A172 (cell line): Measurements from ENCODE around the gene LITAFD. TPM values are rescaled to one million over a fixed set of nuclear protein-coding genes. Genes with fewer than 3 reads are reported as not detected.
"Not testable (repeated sequence)": the region's sequence is repeated elsewhere in the genome, so short reads cannot be mapped to it uniquely, and the experiment has no call there.

ENCODE experiments used
- DNase-seq: peaks from one replicate; pipeline ENCODE4 v3.0.0-alpha.2; 2015; ENCODE audit warnings: low spot score
- total RNA-seq: library from RNA; depleted of rRNA; stranded (reverse); fragments of >200 nt; shearing (Covaris generic); gene quantifications from 2 replicates; pipeline ENCODE4 v1.2.3, GENCODE V29; 2014

LITAFD gene
- total RNA-seq, 1 experiment from 2014 or later = not detected

DNA sequence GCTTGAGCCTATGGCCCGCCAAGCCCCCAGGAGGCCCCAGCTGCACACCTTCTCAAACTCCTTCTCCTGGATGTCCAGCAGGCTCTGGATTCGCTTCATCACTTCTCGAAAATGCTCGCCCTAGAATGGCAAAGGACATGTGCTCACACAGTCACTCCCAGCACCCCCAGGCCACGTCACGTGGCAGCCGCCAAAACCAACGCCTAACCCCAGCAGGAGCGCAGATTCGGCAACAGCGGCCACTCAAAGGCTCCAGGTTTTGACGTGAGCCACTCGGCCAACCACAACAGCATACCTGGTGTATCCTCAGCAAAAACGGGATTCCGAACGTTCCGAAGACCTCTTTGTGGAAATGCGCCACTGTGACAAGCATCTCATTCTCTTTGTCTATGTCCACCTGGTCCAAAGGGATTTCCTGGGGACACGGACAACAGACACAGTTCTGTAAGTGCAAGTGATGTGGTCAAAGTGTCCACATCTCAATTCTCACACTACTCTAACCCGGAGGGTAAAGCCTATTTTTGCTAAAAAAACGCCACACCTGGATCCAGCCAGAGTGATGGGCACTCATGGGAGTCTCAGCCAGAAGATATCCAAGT lies 12.7 kb downstream of the LITAFD start:
- no peak for DNase-seq

DNA sequence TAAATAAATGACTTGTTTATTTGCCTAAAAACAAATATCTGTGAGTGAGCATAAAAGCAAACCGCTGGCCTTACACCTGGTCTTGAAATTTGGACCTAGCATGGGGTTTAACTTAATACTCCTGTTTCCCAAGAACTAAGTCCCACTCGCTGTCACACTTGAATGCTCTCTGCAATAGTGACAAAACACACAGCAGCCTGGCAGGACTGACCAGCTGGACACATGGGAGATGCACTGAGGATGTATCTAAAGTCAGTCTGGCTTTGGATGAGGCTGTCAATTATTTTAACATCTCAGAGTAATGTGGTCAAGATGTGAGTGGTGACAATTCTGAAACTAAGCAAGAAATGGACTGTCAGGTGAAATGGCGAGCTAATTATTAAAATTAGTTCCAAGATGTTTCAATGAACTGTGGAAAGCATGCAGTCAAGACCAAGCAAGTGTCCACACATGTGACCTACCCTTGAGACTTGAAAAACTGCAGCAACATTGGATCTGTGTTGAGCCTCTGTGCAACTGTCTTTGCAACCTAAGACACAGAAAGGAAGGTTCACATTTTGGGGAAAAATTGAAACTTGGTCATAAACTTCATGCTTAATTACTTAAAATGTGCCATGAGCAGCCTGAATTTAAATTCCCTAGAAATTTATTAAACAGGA lies 16.6 kb downstream of the LITAFD start:
- no peak for DNase-seq

DNA sequence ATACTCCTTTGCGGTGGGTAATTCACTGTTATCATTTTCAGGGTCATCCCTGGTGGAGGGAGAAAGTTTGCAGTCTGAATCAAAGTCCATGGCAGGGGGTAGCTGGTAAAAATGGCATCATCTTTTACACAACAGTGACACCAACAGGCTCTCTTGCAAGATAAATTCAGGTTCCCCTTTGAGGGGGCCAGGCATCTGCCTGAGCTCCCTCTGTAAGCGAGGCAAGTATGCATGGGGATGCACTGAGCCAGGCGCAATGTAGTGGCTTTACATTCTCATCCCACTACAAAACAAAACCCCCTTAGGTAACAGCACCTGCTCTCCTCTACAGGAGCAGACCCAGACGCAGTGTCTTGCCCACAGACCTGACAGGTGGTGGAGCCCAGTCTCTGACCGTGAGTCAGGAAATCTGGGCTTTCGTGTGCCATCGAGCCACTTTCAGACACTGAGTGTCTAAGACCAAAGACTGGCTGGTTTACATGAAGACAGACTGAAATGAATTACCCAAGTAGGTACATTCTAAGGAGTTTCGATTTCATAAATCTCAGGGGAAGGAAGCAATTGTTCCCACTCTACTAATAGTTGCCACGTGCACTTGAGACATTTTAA lies 17.7 kb downstream of the LITAFD start:
- no peak for DNase-seq

DNA sequence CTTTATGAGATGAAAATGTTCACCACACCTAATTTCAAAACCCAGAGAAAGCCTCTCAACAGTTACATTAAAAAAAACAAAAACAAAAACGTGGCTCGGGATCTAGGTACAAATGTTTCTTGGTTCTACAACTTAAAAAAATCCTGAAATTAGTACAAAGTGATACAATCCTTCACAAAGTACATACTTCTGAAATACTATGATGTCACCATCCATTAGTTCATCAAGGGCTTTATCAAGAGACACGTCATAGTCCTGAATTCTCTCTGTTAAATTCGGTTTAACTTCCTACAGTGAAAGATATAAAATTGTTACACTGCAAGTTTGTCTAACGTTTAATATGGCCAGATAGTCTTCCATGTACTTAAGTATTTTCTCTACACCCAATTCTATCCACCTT lies 18.2 kb downstream of the LITAFD start:
- DNase-seq = no peak

DNA sequence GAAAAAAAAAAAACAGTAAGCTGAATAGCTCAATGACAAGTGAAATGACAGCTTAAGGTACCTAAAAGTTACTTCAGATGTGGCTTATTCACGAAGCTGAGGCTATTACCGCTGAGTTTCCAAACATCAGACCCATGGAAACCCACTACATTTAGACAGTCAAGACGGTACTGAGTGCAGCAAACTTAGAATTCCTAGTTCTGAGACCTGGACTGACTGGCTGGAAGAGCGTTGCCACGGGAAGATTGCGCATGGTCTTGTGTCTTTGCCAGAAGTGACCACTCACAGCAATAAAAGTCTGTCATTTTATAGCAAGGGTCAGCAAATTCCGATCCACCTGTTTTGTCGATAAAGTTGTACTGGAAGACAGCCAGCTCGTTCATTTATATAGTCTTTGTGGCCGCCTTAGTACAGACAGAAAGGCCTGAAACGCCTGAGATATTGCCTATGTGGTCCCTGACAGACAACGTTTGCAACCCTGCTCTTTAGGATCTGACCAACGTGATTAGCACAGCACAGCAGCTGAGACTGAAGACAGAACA lies 19.2 kb downstream of the LITAFD start:
- no peak for DNase-seq

DNA sequence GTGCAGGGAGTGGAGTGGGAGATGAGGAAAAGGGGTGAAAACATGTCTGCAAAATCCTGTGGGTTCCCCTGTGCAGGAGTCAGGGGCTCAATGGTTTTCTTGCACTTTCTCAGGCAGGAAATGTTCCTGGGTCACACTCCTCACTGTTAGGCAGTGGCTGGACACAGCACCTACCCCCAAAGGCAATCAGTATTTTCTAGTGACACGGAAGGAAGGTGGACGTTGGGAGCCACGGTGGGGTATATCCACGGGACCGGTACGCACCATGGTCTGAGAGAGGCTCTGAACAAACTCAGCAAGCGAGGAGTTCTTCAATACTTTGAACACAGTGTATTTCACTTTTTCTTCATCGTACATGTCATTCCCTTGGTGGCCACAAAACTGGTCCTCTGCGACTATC lies 20.9 kb downstream of the LITAFD start:
- no peak for DNase-seq

DNA sequence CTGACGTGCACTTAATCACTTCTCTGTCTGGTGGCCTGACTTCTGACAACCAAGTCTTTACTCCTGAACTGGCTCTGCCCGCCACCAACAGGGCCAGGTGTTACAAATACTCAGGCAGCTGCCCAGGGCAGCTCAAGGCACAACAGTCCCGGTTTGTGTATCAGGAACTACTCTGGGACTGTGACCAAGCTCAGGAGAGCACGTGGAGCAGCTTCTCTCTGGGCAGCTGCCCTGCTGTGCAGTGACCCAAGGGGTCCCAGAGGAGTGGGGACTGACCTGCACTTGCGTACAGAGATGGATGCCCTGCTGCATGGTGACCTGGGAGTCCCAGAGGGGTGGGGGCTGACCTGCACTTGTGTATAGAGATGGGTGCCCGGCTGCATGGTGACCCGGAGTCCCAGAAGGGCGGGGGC lies 21.9 kb downstream of the LITAFD start:
- DNase-seq = no peak

DNA sequence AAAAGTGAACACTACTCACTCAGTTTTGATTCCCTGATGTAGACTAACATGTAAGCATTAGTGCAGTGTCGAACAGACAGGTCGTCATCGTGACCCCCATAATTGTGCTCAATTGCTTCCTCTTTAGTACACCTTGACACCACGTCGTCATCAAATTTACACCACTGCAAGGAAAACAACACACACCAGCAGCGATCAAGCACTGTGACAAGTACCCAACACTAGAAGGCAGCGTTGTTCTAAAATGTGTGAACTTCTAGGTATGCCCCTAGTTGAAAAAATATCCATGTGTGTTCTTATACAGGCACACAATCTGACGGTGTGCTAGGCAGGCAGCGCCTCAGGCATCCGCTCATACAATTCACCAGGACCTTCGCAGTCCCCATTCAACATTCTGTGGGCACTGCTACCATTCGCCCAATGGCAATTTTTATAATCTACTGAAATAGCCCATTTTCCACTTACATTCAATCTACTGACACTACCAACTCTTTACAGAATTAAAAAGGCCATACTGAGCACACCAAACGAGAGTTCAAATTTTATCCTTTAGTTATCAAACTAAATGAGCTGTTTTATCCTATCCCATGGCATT lies 23.1 kb downstream of the LITAFD start:
- DNase-seq = peak; percentile 50

DNA sequence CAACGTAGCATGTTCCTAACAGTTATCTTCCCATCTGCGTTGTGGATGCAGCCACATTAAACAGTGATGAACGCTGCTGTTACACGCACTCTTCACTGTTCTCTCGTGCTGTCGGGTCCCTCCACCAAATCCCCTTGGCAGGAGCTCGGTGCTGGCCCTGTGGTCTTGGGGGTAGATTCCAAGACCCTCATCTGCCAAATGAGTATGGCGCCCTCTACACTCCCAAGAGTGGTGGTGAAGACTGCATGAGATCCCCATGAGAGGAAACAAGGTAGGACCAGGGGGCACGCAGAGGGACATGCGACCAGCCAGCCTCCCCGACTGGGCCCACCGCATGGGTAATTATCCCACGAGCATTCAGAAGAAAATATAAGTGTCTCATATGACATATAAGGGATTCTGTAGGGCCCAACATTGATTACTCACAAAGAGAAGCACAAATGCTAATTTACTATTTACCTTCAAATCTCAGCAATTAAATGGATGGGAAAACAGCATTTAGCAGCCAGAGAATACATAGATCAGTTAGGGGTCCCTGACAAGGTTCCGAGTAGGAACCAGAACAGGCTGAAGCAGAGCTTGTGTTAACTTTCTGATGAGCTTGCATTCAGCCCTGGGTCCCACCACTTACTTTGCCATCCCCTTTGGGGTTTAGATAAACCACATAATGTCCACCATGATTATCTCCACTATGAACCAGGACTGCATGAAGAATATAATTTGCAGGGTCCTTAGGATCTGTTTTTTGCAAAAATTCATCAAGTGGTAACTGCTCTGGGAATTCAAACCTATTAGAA lies 23.8 kb downstream of the LITAFD start:
- no peak for DNase-seq

DNA sequence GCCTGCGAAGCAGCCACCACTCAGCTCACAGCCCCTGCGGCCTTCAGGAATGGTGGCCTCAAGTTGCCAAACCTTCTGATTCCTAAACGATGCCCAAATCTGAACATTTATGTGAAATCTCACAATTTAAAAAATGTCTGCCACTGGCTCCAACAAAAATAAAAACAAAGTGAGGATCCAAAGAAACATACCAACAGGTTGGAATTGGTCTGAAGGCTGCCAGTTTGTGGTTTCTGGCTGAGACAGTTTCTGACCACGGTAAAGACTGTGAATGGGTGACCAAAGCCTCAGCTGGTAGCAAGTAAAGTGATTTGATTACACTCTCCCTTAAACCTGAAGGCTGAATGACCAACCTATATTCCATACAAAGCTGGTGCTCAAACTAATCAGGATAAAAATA lies 24.9 kb downstream of the LITAFD start:
- DNase-seq = no peak

DNA sequence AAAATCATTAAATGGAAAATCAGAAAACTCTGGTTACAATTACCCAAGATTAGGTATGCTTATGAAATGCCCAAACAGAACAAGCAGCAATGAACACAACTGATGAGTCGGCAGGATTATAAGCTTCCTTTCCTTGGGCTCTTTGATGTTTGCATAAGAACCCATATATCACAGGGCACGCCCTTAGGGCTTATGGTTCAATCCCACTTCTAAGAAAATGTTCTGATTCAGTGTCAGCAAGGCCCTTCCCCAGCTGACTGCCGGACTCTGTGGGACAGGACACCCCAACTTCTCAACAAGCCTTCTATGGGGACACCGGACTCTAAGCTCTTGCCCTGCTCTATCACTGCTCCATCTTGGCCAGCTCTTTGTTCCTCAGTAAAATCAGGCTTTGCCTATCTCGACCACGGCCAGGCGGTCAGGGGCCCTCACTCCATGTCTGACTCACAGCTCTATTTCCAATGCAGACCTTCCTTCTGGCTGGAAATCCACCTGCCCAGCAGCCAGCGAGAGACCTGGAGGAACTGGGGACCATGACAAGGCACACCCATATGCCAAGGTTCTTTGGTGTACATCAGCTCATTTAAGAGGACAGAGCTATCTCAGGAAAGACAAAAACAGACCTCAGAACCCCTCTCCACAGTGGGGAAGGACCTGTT lies 26.8 kb downstream of the LITAFD start:
- DNase-seq = peak; percentile 20

DNA sequence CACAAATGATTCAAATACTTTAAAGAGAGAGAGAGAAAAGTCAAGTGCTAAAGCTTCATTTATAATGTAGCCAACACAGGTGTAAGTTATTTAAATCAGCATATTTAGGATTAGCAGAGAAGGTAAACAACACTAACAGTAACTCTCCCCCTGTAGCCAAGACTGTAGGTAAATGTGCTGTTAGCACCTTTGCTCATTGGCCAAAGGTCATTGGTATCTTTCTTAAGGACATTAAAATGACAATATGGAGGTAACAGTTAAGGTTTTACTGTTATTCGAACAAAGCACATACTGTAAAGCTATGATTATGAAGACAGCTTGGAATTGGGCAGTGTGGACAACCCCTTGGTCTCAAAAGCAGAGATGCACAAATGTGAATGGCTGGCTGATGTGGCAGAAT lies 28.7 kb downstream of the LITAFD start:
- no peak for DNase-seq

DNA sequence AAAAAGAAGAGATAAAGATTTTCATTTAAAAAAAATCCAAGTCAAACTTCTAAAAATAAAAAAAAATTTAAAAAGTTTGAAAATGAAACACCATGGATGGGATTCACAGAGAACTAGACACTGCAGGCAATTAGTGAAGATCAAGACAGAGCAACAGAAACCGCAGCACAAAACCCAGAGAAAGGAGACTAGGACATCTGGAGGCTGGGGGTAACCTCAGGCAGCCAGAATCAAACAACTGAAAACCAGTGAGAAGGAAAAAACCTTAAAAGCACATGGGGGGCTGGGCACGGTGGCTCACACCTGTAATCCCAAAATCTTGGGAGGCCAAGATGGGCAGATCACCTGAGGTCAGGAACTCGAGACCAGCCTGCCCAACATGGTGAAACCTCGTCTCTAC lies 30.6 kb downstream of the LITAFD start:
- DNase-seq = no peak

DNA sequence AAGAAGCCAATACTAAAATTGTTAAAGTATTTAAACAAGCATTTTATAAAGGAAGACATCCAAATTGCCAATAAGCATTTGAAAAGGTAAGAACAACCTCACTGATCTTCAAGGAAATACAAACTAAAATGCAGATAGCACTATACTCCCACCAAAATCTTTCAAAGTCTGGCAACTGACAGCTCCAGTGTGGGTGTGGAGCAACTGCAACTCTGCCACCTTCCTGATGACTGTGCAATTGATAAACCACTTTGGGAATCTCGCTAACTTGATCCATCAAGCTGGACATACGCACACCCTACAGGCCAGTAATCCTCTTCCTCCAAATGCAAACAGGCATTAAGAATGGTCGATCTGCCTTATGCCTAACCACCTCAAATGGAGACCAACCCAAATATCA lies 31.9 kb downstream of the LITAFD start:
- no peak for DNase-seq

DNA sequence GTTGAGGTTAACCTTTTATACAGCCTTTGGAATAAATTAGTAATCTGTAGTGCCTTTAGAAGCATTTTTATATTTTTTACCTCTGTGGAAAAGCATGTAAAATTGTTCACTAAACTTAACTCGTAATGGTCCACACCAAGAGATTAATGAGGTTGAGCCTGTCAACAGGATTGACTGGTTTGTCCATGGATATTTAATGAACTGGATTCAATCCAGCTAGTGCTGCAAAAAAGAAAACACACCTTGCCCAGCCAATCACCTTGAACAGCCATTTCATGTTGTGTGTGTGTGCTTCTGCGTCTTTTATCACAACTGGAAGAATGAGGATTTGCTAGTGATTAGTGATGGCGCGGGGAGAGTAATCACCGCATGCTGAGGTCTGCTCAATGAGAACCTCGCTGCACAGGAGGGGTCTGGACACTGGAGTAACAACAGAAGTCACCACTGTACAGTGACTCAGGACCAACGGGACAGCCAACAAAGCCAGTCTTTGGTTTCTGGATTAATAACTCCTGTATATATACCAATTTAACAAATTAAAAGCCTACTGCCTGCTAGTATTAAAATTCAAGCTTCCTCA lies 33.7 kb downstream of the LITAFD start:
- DNase-seq = no peak

DNA sequence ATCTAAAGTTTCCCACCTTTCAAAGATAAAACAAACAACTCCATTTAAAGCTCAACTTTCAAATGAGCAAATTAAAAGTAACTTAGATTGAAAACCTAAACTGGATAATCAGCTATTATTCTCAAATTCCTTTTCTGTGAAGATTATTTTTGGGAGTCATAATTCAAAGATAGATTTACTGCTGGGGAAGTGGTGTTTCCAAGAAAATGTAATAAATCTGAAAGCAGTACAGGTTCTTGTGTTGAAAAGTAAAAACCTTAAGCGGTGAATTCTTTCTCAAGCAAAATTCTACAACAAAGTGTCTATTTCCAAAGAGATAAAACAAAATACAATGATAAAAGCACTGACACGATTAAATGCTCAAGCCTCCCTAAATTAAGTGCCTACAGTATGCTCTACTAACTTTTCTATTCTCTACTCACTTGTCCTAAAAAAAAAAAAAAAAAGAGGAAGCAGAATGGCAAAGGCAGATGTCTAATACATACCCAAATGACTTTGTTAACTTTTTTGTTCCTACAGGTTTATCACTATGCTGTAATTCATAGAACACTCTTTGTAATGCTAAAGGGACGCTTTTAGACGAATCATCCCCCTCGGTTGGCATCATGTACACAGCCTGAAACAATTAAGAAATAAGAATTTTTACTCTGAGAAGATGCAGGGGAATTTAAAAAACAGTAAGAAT lies 34.5 kb downstream of the LITAFD start:
- DNase-seq = no peak

DNA sequence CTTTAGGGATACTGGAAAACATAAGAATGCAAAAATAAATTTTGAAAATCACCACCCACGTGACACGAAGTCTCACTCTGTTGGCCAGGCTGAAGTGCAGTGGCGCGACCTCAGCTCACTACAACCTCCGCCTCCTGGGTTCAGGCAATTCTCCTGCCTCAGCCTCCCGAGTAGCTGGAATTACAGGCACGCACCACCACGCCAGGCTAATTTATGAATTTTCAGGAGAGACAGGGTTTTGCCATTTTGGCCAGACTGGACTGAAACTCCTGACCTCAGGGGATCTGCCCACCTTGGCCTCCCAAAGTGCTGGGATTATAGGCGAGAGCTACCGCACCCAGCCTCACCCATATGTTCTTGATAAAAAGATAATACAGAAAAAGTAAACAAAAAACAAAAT lies 35.2 kb downstream of the LITAFD start:
- DNase-seq = not testable (repeated sequence)

DNA sequence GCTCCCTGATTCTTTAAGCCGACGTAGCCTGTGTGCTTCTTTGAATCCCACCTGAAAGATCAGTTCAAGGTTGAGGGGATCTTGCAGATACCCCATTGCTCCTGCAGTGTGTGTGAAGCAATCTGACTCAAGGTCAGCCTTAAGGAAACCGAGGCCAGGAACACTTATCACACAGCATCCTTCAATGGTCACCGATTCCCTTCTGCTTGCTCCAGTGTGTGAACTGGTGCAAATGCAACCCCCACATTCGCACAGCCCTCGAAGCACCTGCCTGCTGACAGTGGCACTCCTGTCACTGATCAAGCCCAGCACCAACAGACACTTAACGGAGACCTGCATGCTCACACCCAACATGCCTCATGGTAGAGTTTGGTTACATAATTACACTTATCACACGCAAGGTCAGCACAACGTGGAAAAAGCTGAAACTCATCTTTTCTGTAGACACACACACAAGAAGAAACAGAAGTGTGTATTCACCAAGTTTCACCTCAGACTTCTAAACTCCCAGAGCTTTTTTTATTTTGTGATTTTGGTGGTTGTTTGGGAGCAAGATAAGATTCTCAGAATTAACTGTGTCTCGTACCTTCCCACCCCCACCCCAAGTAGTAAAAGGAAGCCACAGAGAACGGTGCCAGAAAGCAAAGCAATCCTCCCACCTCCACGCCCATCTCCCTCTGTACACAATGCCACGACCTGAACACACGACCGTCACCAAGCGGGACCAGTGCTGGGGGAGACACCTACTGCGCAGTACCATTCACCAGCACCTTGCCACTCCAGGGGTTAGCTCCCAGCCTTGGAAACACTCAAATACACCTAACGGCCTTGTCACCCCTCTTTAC lies 37.2 kb downstream of the LITAFD start:
- DNase-seq = no peak

DNA sequence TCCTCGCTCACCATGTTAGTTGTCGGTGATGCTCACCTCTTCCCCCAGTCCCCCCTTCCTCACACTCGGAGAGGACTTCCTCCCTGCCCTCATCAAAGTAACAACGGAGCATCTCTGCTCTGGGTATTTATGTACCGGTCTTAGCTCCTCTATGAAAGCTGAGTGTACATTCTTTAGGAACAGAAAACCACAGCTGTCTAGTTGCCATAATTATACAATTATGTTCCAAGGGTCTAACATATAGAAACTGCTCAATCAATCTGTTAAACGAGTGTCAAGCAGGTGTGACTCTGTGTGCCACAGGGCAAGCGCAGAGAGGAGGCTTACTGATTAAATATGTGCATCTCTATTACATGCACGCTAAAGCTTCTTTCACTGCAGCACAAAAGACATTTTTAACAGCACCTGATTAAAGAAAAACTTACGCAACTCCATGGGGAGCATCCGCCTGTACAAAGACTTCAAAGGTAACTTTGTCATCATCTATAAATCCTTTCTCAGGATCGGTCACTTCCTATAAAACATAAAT lies 37.8 kb downstream of the LITAFD start:
- DNase-seq = no peak
